ENCODE results near the gene SERPINB3.

DNA sequence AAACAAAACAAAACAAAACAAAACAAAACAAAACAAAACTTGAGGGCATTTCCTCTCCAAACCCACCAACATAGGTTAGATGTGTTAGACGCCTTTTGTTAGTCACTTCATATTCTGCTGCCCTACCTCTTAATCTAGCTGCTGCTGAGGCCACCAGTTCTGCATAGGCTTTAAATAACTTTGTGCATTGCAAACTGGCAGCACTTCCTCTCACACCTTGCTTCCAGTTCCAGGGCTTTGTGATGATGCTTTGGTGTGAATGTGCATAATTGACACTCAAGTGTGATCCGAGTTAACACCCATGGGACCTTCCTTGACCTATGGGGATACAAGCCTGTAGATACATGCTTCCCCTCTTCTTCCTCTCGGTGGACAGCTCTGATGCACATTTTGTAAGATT, 38.8 kb upstream of the SERPINB3 start:
- no peak for TF ChIP-seq EZH2 (IDR thresholded peaks at IDR 0.05; ENCODE audit: borderline replicate concordance, low read depth, low read length, poor library complexity, severe bottlenecking)
- no peak for TF ChIP-seq CTCF (conservative IDR thresholded peaks at IDR 0.05; ENCODE audit: low read depth, low read length)
